GM18505 (cell line): ENCODE data around the gene ASB4.
"Not testable (repeated sequence)": the region's sequence is repeated elsewhere in the genome, so short reads cannot be mapped to it uniquely, and the experiment has no call there.

ENCODE experiments used
- ATAC-seq: cut with Tn5 transposase; IDR thresholded peaks from one replicate; pipeline ENCODE4 v1.9.1; 2021; ENCODE audit not compliant: unreplicated experiment
- POLR2A ChIP-seq: IDR thresholded peaks from 4 replicates; pipeline ENCODE4 v1.6.1; 2011; ENCODE audit warnings: borderline replicate concordance; ENCODE audit not compliant: insufficient read depth, insufficient read length; ENCODE audit errors: extremely low read depth

Gene ASB4, protein sequence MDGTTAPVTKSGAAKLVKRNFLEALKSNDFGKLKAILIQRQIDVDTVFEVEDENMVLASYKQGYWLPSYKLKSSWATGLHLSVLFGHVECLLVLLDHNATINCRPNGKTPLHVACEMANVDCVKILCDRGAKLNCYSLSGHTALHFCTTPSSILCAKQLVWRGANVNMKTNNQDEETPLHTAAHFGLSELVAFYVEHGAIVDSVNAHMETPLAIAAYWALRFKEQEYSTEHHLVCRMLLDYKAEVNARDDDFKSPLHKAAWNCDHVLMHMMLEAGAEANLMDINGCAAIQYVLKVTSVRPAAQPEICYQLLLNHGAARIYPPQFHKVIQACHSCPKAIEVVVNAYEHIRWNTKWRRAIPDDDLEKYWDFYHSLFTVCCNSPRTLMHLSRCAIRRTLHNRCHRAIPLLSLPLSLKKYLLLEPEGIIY

DNA sequence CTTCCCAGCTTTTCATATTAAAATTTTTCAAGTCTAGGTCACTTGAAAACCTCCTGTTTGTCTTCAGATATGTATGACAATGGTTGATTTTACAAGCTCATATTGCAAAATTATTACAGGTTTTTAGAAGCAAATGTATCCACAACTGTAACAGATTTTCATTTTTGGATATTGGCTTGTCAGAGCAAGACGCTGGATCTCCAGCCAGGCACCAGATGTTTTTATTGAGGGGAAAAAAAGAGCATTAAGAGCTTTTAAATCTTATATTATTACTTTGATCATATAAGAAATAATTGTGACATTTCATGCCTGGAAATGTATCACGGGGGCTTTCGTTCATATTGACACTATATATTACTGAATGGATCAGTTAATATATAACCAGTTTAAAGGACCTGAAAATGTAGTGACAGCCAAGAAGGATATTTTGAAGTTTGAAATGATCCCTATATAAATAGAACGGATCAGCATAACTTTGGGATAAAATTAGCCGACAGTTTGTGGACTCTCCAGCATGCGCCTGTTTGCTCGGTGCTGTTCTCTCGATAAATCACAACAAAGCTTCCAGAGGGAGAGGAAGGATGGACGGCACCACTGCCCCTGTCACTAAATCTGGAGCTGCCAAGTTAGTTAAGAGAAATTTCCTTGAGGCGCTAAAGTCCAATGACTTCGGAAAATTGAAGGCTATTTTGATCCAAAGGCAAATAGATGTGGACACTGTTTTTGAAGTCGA, at the start of gene ASB4:
TSS of gene ASB4 (plus strand) at position 553 of the 733 bp plus-strand sequence. CDS start at position 582, 29 bp downstream.
- no peak for TF ChIP-seq POLR2A
- no peak for ATAC-seq

DNA sequence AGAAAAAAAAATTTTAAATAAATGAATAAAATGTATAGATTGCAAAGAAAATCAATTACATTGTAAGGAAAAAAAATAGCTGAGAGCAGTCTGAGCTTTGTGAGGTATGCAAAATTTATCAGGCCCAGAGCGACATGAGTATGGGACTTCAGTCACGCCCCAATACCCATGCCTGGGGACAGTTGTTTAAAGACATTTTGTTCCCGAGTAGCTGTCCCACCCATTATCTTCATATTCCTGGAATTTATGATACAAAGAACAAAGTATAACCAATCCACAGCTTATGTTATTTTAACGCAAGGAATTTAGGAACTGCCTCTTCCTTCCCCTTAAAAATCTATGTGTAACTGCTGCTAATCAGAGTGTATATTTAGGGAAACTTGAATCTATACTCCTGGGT, 49.3 kb upstream of the ASB4 start:
- TF ChIP-seq POLR2A = no peak
- no peak for ATAC-seq

DNA sequence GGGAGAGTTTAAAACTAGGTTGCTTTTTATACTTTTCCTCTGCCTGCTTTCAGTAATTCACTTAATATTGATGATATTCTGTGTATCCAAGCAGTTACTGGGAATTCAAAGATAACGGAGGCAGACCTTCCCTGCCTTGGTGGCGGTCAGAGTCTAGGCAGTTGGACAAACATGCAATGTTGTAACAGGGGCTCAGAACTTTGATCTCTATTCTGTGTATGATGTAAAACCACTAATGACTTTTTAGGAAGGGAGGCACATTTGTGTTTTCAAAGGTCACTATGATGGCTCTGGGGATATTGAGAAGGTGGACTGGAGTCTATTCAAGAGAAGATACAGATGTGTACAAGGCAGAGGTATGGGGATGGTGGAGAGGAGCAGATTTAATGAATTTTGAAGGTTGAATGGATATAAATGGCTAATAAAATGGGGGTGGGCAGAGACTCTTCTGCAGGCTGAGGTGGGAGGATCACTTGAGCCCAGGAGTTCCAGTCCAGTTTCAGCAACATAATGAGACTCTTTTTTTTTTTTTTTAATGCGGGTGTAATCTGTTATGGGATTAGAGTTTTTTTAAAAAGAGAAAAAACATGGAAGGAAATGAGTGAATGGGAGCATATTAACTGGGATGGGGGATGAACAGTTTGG, 45.2 kb upstream of the ASB4 start:
- no peak for ATAC-seq
- no peak for TF ChIP-seq POLR2A

DNA sequence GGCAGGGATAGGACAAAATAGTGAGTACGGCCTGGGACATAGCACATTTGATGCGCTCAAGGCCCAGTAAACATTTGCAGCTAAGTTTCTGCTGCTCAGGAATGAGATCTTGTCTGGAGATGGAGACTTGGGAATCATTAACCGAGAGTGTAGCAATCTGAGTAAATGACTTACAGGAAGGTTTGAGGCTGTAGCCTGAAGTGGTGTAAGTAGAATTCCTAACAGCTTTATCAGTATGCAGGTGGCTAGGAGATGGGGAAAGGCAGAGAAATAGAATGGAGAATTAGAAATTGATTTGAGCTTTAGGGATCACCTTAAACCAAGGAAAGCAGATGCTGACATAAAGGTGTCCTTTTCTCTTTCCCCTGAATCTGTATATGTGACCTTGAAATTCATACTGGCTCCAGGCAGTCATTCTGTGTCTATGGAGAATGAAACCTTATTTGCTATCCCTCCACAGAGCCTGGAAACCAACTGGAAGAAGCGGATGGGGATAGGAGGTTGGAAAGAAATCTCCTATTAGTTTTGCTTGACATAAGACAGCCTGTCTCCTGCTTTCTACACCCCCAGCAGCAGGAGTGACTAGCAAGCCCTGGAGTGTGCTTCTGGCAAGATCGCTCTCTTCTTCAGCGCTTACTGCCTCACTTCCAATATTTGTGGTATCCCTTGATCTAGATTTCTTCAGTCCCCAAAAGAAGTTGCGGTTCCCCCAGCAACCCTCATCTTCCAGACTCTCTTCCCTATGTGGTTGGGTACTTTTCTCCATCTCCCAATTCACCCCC, 44.5 kb upstream of the ASB4 start:
- no peak for ATAC-seq
- TF ChIP-seq POLR2A = no peak

DNA sequence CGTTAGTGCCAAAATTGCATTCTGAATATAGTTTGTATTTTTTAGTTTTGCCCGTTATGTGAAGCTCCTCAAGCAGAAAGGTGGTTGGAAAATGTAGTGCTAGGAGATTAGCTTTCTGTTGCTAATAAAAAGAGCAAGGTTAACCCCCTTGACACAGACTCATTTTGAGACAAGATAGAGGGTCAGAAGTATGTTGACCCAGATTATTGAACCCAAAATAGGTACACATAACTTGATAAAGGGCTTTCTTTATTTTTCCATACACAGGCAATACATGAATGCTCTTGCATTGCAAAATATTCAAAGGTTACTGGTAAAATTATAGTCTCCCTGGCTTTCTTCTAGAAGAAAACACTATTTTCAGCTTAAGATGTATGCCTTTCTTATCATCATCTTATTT, 40.9 kb upstream of the ASB4 start:
- no peak for ATAC-seq
- TF ChIP-seq POLR2A = no peak

DNA sequence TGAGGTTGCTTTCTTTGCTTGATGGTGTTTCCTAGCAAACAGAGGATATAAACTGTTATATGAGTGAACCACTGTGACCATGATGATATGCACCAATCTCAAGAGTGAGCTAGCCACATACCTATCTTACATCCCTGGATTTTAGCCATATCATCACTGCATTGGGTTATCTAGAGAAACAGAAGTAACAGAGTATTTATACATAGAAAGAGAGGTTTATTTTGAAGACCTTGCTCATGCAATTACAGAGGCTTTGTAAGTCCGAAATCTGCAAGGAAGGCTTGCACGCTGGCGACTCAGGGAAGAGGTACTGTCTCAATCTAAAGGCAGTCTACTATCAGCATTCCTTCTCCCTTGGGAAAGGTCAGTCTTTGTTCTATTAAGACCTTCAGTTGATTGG, 39.1 kb upstream of the ASB4 start:
- no peak for ATAC-seq
- TF ChIP-seq POLR2A = no peak

DNA sequence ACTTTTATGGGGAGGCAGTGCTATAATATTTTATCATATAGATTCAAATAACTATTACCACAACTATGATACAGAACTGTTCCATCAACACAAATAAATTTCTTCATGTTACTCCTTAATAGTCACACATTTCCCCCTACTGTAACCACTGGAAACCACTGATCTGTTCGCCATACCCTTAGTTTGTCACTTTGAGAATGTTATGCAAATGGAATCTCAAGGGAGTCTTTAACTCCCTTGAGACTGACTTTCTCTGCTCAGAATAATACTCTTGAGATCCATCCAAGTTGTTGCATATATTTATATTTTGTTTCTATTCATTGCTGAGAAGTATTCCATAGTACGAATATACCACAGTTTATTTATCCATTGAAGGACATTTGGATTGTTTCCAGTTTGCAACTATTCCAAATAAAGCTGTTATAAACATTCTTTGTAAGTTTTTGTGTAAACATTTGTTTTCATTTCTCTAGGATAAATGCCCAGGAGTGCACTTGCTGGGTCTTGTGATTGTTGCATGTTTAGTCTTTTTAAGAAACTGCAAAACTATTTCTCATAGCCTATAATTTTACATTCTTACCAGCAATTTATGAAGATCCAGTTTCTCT, 31.2 kb upstream of the ASB4 start:
- TF ChIP-seq POLR2A = no peak
- peak; percentile 74 for ATAC-seq

DNA sequence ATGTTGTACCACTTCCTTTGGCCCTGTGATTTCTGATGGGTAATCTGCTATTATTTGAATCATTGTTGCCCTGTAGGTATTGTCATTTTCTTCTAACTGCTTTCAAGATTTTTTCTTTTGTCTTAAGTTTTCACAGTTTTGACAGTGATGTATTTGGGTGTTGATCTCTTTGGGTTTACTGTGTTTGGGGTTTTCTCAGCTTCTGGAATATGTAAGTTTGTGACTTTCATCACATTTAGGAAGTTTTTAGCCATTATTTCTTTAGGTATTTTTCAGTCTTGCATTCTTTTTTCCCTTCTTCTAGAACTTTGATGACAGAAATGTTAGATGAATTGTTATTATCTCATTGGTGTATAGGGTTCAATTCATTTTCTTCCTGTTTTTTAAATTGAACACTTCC, 27.8 kb upstream of the ASB4 start:
- TF ChIP-seq POLR2A = no peak
- ATAC-seq = no peak

DNA sequence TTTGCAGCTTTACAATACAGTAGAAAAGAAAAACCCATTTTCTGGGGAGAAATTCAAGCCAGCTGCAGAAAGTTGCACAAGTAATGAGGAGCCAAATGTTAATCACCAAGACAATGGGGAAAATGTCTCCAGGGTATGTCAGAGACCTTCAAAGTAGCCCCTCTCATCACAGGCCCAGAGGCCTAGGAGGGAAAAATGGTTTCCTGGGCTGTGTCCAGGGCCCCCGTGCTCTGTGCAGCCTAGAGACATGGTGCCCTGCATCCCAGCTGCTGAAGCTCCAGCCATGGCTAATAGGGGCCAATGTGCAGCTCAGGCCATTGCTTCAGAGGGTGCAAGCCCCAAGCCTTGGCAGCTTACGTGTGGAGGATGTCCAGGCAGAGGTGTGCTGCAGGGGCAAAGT, 25.1 kb upstream of the ASB4 start:
- ATAC-seq = not testable (repeated sequence)

DNA sequence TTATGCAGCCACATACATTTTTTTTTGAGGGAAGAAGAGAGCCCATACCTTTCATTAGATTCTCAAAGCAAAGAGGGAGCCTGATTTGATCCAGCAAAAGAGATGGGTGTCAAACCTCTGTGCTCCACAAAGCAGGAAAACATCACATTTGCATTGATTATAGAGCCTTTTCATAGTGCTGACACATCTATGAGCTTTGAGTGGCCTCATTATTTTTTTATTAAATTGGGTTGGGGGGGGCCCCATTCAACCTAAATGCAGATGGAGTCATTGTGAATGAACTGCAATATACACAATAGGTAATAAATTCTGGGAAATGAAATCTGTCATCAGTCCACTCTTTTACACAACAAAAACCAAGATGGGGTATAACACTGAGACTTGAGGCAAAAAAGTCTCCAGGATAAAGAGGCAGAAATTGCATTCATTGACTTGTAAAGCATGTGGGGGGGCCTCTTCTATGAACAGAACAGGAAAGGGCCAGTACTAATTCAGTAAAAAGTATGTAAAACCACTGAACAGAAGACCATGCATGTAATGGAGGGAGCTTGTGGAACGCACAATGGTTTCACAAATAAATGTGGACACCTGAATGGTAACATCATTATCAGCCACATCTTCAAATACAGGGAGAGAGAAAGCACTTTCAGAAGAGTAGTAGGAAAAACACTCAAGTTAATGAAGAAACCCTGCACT, 17.7 kb upstream of the ASB4 start:
- no peak for ATAC-seq
- no peak for TF ChIP-seq POLR2A

DNA sequence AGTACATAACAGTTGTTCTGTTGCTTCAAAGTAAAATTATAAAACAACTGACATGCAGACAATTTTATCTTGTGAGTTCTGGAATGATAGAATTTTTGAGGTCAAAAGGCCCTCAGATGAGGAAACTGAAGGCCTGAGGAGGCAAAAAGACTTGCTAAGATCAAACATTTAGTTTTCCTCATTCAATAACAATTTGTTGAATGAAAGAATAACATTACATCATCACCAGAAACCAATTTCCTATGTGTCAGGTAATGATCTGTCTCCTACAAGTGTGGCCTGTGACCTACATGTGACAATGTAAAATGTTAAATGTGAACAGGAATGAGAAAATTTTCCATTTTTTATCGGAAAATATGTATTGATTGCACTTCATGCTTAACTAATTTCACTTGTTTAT, 16.6 kb upstream of the ASB4 start:
- ATAC-seq = no peak
- TF ChIP-seq POLR2A = no peak

DNA sequence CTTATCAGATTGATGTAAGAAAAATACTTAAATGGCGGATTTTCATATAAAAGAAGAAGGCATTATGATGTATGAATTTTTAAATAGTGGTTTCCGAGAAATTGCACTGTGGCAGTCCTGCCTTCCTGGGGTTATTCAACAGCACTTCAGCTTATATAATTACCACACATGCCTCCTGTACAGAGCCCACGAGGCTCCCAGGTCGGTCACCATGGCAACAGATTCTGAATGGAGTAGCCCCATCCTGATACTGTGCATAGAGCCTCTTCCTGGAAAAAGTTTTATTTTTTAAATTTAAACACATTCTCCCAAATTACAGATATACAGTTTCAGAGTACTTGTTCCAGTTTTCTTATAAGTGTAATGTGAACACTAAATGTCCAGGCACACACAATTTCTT, 15.9 kb upstream of the ASB4 start:
- no peak for ATAC-seq
- no peak for TF ChIP-seq POLR2A

DNA sequence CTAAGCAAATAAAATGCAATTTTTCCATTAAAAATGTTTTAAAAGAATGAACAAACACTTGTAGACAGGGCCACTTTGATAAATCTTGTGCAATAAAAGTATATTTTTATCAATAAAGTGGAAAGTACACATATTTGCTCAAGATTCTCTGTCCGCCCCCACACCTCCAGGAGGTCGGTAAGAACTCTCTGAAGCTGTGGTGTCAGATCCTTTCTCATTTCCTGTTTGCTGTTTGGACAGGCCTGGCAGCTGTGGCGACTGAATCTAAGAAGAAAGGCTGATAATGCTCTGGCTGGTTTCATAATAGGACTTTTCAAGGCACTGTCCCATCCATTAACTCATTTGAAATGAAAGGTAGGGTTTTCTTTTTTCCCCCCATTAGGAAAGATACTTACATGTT, 15.3 kb upstream of the ASB4 start:
- no peak for TF ChIP-seq POLR2A
- ATAC-seq = peak; percentile 97

DNA sequence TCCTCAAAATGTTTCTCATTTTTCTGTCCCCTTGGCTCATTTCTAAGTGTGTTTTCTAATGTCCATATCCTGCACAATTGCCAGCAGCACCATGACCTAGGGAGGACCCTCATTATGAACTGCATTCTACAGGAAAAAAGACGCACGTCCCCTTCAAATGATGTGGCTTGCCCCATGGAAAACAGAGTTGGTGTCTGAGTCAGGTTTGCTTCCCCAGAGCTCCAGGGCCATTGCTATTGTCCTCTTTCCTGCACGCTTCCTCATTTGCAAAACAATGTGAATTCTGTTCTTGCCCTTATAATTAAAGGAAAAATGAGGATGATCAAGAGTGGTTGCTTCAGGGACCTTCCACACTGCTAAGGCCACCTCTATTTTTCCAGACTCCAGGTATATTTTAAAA, 14.7 kb upstream of the ASB4 start:
- no peak for TF ChIP-seq POLR2A
- ATAC-seq = no peak
